ENCODE measurements around the gene AMZ2.

DNA sequence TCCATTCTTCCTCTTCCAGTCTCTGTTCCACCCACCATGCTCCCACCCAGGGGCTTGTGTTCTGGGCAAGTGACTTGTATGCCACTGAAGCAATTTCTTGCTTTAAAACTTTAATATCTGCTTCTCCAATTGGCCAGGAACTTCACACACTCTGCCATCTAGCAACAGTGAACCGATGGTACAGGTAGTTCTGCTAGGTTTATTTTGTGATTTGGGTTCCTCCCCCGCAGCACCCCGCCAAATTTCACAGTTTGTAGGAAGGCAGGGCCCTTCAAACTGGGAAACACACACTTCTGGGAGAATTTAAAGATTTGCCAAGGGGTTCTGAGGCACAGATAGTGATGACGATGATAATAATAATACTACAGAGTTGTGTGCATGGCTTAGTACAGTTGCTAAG lies 46.8 kb downstream of the AMZ2 start:
- TF ChIP-seq RAD21 (IDR thresholded peaks at IDR 0.05) (no peak), CTCF (IDR thresholded peaks at IDR 0.05; ENCODE audit: low read depth, low read length, missing input control) (no peak), GABPA (IDR thresholded peaks at IDR 0.05 in 1 of 2, conservative IDR thresholded peaks at IDR 0.05 in 1 of 2) (no peak), SP1 (IDR thresholded peaks at IDR 0.05) (no peak), ATF3 (IDR thresholded peaks at IDR 0.05) (no peak)
- TF ChIP-seq, protein P1, sequence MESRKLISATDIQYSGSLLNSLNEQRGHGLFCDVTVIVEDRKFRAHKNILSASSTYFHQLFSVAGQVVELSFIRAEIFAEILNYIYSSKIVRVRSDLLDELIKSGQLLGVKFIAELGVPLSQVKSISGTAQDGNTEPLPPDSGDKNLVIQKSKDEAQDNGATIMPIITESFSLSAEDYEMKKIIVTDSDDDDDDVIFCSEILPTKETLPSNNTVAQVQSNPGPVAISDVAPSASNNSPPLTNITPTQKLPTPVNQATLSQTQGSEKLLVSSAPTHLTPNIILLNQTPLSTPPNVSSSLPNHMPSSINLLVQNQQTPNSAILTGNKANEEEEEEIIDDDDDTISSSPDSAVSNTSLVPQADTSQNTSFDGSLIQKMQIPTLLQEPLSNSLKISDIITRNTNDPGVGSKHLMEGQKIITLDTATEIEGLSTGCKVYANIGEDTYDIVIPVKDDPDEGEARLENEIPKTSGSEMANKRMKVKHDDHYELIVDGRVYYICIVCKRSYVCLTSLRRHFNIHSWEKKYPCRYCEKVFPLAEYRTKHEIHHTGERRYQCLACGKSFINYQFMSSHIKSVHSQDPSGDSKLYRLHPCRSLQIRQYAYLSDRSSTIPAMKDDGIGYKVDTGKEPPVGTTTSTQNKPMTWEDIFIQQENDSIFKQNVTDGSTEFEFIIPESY (IDR thresholded peaks at IDR 0.05): no peak
- TF ChIP-seq, protein P2, sequence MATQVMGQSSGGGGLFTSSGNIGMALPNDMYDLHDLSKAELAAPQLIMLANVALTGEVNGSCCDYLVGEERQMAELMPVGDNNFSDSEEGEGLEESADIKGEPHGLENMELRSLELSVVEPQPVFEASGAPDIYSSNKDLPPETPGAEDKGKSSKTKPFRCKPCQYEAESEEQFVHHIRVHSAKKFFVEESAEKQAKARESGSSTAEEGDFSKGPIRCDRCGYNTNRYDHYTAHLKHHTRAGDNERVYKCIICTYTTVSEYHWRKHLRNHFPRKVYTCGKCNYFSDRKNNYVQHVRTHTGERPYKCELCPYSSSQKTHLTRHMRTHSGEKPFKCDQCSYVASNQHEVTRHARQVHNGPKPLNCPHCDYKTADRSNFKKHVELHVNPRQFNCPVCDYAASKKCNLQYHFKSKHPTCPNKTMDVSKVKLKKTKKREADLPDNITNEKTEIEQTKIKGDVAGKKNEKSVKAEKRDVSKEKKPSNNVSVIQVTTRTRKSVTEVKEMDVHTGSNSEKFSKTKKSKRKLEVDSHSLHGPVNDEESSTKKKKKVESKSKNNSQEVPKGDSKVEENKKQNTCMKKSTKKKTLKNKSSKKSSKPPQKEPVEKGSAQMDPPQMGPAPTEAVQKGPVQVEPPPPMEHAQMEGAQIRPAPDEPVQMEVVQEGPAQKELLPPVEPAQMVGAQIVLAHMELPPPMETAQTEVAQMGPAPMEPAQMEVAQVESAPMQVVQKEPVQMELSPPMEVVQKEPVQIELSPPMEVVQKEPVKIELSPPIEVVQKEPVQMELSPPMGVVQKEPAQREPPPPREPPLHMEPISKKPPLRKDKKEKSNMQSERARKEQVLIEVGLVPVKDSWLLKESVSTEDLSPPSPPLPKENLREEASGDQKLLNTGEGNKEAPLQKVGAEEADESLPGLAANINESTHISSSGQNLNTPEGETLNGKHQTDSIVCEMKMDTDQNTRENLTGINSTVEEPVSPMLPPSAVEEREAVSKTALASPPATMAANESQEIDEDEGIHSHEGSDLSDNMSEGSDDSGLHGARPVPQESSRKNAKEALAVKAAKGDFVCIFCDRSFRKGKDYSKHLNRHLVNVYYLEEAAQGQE (IDR thresholded peaks at IDR 0.05): no peak
